AG10803 (cell line): Measurements from ENCODE around the gene SH3RF3.

ENCODE experiments used
- DNase-seq: peaks from one replicate; pipeline ENCODE4 v3.0.0; 2010; ENCODE audit warnings: low read depth
- H3K4me3 ChIP-seq: 2 replicates; pipeline ENCODE4 v1.5.1; 2011; ENCODE audit warnings: mild to moderate bottlenecking, low read length, control low read depth
- TF ChIP-seq, protein P1 (sequence below): conservative IDR thresholded peaks from 2 replicates; pipeline ENCODE4 v1.5.1; 2011; ENCODE audit warnings: mild to moderate bottlenecking, low read length, control low read depth, inconsistent platforms

Gene SH3RF3

DNA sequence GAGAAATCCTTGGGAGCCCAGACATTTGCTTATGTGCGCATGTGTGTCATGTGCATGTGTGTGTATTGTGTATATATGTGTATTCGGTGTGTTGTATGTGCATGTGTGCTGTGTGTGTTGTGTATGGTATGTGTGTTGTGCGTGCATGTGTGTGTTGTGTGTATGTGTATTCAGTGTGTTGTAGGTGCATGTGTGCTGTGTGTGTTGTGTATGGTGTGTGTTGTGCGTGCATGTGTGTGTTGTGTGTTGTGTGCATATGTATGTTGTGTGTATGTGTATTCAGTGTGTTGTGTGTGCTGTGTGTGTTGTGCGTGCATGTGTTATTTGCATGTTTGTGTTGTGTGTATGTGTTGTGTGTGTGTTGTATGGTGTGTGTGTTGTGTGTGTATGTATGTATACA, 136.9 kb downstream of the SH3RF3 start:
- H3K4me3 ChIP-seq, result no peak overlapping the region
- no peak for DNase-seq
- TF ChIP-seq, protein P1, sequence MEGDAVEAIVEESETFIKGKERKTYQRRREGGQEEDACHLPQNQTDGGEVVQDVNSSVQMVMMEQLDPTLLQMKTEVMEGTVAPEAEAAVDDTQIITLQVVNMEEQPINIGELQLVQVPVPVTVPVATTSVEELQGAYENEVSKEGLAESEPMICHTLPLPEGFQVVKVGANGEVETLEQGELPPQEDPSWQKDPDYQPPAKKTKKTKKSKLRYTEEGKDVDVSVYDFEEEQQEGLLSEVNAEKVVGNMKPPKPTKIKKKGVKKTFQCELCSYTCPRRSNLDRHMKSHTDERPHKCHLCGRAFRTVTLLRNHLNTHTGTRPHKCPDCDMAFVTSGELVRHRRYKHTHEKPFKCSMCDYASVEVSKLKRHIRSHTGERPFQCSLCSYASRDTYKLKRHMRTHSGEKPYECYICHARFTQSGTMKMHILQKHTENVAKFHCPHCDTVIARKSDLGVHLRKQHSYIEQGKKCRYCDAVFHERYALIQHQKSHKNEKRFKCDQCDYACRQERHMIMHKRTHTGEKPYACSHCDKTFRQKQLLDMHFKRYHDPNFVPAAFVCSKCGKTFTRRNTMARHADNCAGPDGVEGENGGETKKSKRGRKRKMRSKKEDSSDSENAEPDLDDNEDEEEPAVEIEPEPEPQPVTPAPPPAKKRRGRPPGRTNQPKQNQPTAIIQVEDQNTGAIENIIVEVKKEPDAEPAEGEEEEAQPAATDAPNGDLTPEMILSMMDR, result no peak

DNA sequence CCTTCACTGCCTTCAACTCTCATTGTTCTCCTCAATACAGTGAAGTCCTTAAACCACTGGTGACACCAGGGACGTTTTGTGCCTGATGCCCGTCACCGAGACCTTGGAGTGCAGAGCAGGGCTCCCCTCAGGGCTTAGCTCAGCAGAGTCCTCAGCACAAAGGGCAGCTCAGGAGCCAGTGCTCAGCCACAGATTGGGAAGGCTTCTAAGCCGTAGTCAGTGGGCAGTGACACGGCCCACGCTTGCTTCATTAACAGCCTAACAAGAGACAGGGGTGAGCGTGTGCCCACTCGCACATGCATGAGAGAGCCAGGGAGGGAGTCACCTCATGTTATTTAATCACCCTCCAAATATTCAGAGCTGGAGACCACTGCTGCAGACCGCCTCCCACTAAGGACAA, 137.5 kb downstream of the SH3RF3 start:
- DNase-seq, result no peak
- TF ChIP-seq, protein P1, result no peak
- no peak overlapping the region for H3K4me3 ChIP-seq

DNA sequence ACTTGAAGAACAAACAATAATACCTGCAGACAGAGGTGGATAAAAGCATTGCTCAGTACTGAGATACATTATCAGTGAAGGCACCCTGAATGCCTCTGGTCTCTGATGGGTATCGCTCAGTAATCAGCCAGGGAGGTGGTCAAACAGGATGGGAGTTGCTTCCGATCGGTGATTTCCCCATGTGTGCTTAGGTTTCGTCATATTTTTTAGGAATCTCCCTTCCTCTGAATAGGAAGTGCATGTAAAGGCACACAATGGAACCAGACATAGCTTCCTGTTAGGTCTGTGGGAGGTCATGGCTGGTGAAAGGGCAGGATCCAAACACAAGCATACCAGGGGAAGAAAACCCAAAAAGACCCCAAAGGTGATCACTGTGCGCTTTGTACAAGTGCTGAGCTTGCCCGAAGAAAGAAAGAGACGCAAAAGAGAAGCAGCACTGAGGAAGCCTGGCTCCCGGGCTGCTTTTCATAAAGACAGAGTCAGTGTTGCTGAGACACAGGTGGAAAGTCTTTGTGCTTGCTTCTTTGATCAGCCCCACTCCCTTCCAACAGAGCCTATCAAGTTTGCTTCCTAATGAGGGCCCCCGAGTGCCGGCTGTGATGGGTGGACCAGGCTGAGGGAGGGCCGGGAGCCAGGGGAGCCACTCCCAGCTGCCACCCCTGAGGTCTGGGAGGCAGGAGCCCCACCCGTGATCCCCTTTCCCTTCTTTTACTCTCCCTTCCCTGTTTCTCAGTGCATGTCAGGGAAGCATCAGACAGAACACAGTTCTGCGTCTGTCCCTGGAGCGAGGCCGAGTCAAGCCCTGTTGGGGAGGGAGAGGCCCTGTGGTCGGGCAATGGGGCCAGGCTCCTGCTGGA, 138.2 kb downstream of the SH3RF3 start:
- no peak overlapping the region for H3K4me3 ChIP-seq
- TF ChIP-seq, protein P1, result no peak
- no peak for DNase-seq

DNA sequence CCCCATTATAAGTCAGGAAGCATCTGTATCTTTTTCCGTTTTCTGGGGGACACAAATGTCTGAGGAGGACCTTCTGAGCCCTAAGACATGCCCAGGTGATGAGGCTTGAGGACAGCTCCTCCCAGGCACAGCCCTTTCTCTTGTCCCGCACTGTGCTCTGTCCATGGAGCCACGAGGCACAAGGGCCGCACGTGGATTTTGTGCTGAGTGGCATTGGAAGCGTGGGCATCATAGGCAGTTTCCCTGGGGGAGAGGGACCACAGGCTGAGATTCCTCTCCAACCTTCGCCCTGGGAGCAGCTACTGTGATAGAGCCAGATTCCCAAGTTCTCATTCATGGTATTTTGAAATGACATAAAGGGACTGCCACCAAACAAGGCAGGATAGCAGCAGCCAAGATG, 139.9 kb downstream of the SH3RF3 start:
- TF ChIP-seq, protein P1, result no peak
- DNase-seq, result no peak
- no peak overlapping the region for H3K4me3 ChIP-seq

DNA sequence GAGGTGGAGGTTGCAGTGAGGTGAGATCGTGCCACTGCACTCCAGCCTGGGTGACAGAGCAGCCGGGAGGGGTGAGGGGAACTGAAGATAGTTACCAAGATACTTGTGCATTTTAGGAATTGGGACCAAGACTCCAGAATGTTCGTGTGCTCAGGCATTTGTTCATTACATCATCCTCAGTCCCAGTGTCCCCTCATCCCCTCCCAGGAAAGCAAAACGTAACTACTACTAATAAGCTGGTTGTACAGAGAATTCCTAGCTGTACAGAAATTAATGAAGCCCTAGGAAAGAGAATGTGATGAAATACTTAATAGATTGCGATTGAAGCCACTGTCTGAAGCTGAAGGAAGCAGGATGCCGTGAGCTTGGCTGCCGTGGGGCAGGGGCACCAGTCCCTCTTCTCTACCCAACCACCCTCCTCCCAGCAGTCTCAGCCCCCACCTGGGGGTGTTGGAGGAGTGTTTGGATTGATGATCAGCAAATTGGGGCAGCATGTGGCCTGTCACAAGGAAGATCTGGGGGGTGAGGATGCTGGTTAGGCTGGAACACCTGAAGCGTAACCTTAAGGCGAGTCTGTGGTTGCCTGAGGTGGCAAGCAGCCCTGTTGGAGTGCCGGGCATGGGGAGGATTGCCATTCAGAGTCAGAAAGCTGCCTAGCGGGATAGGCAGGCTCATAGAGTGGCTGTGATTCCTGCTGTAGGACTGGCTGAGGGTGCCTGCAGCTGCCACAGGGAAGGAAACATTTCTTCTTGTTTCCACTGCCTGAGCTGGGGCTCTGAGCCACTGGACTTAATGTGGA, 140.9 kb downstream of the SH3RF3 start:
- H3K4me3 ChIP-seq, result no peak overlapping the region
- DNase-seq, result no peak
- TF ChIP-seq, protein P1, result no peak

DNA sequence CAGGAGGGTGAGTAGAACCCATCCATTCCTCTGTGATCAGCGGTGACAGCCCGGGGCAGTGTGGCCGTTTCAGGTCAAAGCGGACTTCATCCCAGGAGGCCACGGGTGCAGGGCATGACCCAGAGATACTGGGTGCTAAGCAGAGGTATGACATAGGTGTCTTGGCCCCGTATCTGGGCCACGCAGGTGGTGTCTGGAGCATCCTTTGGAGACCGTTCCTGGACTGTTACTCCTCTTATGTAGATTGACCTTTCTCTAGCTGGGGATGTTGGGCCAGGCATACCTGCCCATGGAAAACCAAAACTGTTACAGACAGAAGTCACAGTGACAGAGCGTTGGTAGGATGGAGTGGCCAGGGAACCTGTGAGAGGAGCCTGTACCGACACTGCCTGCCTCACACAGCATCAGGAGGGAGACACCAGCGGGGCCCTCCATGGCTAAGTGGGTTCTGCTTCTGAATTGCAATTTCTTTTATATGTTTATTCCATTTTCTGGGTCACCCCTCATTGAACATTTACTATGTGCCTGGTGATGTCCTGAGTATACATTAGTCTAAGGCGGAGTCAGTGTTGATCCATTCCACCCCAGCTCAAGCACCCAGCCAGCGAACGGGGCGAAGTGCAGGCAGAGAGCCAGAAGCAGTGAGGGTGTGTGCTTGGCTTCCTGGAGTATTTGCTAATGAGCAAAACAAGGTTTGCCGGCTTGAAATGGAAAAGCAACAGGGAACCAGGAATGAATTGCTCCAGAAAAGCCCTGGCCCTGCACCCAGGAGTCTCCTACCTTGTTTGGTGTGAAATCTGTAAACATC, 141.7 kb downstream of the SH3RF3 start:
- TF ChIP-seq, protein P1, result no peak
- no peak for DNase-seq

More for the DNA sequence above, 141.7 kb downstream of the SH3RF3 start:
- no peak overlapping the region for H3K4me3 ChIP-seq
